HepG2 (cell line): Measurements from ENCODE around the gene MTMR3. TPM values are rescaled to one million over a fixed set of nuclear protein-coding genes. Genes with fewer than 3 reads are reported as not detected.

ENCODE experiments used
- GMEB1 ChIP-seq: sonication (generic); formaldehyde crosslinking; IDR thresholded peaks from 2 replicates; pipeline ENCODE4 v1.5.1; 2020; ENCODE audit warnings: missing genetic modification reagents, mild to moderate bottlenecking, borderline replicate concordance
- GPN1 ChIP-seq: sonication (generic); formaldehyde crosslinking; IDR thresholded peaks from 2 replicates; pipeline ENCODE4 v1.5.1; 2020; ENCODE audit warnings: missing genetic modification reagents, borderline replicate concordance
- HNRNPH1 ChIP-seq: fragments of 200-400 bp; formaldehyde crosslinking; optimal IDR thresholded peaks from 2 replicates; pipeline ENCODE3; 2017; ENCODE audit warnings: mild to moderate bottlenecking, low read depth, low read length
- PAXIP1 ChIP-seq: sonication (generic); formaldehyde crosslinking; conservative IDR thresholded peaks from 2 replicates; pipeline ENCODE4 v1.4.0; 2020; ENCODE audit warnings: mild to moderate bottlenecking, missing genetic modification reagents, moderate library complexity
- SIN3B ChIP-seq: fragments of 150-350 bp; IDR thresholded peaks from 2 replicates; pipeline ENCODE4 v1.6.1; 2014; ENCODE audit warnings: low read length
- ZBTB14 ChIP-seq: sonication (generic); formaldehyde crosslinking; IDR thresholded peaks from 2 replicates; pipeline ENCODE4 v1.4.0; 2020; ENCODE audit warnings: missing genetic modification reagents
- ZNF124 ChIP-seq: sonication (generic); formaldehyde crosslinking; IDR thresholded peaks from 2 replicates; pipeline ENCODE4 v1.4.0; 2020; ENCODE audit warnings: missing genetic modification reagents
- ZNF724P ChIP-seq: sonication (generic); formaldehyde crosslinking; IDR thresholded peaks from 2 replicates; pipeline ENCODE4 v1.8.0; 2022; ENCODE audit warnings: missing genetic modification reagents, borderline replicate concordance
- ZNF775 ChIP-seq: sonication (generic); formaldehyde crosslinking; IDR thresholded peaks from 2 replicates; pipeline ENCODE4 v1.4.0; 2020; ENCODE audit warnings: missing genetic modification reagents, mild to moderate bottlenecking, moderate library complexity, borderline replicate concordance
- polyA plus RNA-seq, 8 experiments: library from polyadenylated mRNA; depleted of rRNA in 3 of 8; stranded (reverse) in 7 of 8; unstranded in 1 of 8; fragments of >200 nt; fragmentation: Illumina TruSeq in 4 of 8; extraction: Trizol in 4 of 8; gene quantifications; 2 replicates each; pipeline versions ENCODE4 v1.2.1 to v1.2.3, GENCODE V29; 2011 to 2016; ENCODE audit warnings: low read depth in 4 of 8, missing spikeins in 1 of 8, mixed read lengths in 1 of 8; ENCODE audit not compliant: insufficient read depth in 1 of 8
- total RNA-seq, 5 experiments: library from RNA; depleted of rRNA; stranded (reverse); fragments of >200 nt; fragmentation: Illumina TruSeq; extraction: Trizol; gene quantifications; 2 replicates each; pipeline ENCODE4 v1.2.3, GENCODE V29; 2016; ENCODE audit warnings: low read depth in 1 of 5

Gene MTMR3
- total and polyA plus RNA-seq, 2 of the 13 experiments (the other 11 are each of a cell fraction or from before 2014, with no cell fraction given) = 12.6 to 24.8 TPM

- TF ChIP-seq PAXIP1 (no peak), ZNF124 (CRISPR knock-in tag) (no peak), GMEB1 (no peak), ZNF724P (CRISPR knock-in tag) (no peak), GPN1 (CRISPR knock-in tag) (no peak), HNRNPH1 (no peak), ZNF775 (CRISPR knock-in tag) (no peak), SIN3B (no peak), ZBTB14 (CRISPR knock-in tag) (no peak)
Observed at GRCh38 chr22:30027791-30028190, 144.8 kb downstream of the MTMR3 start (continued).
